NCI-H2171 (cell line): Measurements from ENCODE around the gene CDC42EP5.
"Not testable (repeated sequence)": the region's sequence is repeated elsewhere in the genome, so short reads cannot be mapped to it uniquely, and the experiment has no call there.

ENCODE experiments used
- DNase-seq: peaks from one replicate; lab custom pipeline; 2025; lab: John Stamatoyannopoulos, UW

CDC42EP5 gene

GRCh38 chr19:54448040-54448773, 24.9 kb downstream of the CDC42EP5 start:
- DNase-seq = no peak

DNA sequence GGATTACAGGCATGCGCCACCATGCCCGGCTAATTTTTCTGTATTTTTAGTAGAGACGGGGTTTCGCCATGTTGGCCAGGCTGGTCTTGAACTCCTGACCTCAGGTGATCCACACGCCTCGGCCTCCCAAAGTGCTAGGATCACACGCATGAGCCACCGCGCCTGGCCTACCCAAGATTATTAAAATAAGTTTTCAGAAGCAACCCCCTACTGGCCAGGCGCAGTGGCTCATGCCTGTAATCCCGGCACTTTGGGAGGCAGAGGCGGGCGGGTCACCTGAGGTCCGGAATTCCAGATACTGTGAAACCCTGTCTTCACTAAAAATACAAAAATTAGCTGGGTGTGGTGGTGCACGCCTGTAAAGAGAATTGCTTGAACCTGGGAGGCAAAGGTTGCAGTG, 26.7 kb downstream of the CDC42EP5 start:
- not testable (repeated sequence) for DNase-seq

DNA sequence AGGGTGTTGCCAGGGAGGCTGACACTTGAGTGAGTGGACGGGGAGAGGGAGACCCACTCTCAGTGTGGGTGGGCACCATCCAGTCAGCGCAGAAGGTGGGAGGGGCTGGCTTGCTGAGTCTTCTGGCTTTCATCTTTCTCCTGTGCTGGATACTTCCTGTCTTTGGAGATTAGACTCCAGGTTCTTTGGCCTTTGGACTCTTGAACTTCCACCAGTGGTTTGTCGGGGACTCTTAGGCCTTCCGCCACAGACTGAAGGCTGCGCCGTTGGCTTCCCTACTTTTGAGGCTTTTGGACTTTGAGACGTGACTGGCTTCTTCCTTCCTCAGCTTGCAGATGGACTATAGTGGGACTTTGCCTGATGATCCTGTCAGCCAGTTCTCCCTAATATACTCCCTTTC, 28.4 kb downstream of the CDC42EP5 start:
- no peak for DNase-seq

DNA sequence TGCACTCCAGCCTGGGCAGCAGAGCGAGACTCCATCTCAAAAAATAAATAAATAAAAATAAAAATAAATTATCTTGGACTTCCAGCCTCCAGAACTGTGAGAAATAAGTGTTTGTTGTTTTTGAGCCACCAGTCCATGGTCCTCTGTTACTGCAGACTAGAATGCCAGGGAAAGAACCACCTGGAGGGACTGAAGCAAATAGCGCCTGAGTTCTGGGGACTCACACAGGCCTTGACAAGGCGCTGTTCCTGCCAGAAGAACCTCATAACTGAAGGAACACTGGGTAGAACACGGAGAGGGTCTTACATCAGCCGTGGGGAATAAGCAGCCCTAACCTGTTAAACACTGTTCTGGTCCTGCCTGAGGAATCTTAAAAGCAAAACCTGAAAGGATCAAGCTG, 32.5 kb downstream of the CDC42EP5 start:
- no peak for DNase-seq

- DNase-seq = peak; percentile 37
Observed at GRCh38 chr19:54439174-54439851, 33.8 kb downstream of the CDC42EP5 start.

- DNase-seq = no peak
Observed at GRCh38 chr19:54436628-54437252, 36.4 kb downstream of the CDC42EP5 start.

- DNase-seq = no peak
Observed at GRCh38 chr19:54436031-54436523, 37.0 kb downstream of the CDC42EP5 start.

DNA sequence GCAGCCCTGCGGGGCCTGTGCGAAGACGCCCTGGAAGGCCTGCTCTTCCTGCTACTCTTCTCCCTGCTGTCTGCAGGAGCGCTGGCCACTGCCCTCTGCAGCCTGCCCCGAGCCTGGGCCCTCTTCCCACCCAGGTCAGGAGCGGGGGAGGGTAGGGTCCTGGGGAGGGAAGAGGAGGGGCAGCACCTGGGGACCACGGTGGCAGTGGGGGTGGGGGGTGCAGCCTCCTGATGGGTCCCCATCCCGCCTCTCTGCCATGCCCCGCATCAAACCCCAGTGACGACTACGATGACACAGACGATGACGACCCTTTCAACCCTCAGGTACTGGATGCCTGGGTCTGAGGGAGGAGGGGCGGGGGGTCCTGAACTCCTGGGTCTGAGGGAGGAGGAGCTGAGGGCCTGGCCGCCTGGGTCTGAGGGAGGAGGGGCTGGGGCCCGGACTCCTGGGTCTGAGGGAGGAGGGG, 37.5 kb downstream of the CDC42EP5 start:
- no peak for DNase-seq

- peak; percentile 14 for DNase-seq
Observed at GRCh38 chr19:54434873-54435214, 38.3 kb downstream of the CDC42EP5 start.

DNA sequence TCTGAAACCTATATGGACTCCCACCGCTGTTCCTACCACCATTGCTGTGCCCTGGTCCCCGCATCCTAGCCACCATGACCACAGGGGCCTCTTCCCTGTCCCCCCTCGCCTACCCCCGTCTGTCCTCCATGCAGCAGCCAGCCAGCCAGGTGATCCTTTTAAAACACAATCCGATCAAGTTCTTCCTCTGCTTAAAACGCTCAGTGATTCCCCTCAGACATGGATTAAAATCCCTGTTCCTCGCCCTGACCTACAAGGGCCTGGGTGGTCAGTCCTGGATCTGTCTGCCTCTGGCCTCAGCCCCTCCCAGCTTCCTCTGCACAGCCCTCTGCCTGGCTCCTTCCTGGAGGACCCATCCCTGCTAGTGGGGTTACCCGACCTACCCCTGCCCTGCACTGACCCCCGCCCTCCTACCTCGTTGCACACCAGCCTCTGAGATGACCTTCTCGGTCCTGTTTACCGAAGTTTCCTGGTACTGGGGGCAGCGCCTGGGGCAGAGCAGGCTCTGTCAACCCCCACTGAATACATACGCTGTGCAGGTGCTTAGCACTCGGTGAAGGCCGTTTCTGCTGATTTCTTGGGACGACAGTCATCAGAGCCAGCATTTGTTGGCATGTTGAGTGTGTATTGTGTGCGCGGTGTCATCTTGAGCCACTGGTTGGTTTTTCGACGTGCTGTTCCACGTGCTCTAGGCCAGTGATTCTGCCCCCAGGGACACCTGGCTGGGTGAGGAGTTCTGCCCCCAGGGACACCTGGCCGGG, 38.8 kb downstream of the CDC42EP5 start:
- DNase-seq = no peak

DNA sequence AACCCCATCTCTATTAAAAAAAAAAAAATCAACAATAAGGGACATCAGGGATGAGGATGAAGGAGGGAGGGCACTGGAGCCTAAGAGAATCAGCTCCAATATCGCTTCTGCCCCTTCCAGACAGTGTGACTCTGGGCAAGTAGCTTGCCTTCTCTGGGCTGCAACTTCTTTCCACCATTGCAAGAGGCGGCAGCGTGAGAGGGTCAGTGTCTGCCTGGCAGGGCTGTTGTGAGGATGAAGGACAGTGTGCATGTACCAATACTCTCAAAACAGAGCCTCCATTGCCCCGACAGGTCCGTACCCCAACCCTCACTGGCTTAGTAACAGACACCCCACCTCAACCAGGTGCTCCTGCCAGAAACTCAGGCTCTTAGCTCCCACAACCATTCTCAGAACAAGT, 39.4 kb downstream of the CDC42EP5 start:
- DNase-seq = no peak

DNA sequence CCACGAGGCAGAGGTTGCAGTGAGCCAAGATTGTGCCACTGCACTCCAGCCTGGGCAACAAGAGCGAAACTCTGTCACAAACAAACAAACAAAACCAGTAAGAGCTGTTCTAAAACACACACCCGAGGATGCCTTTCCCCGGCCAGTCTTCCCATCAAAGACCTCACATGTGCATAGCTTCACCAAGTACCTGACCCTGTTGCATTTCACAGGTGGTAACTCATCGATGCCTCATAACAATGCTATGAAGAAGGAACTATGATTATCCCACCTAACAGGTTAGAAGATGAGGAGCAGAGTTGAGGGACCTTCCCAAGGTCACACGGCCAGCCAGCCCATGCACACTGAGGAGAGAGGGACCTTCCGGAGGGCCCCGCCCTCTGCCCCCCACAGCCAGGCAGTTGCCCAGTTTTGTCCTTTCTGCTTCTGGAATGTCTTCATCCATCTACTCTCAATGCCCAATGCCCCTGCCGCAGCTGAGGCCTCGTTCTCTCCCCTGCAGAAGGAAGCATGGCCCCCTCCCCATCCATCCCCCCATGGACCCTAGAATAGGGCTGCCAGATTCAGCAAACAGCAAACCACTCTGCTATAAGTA, 40.9 kb downstream of the CDC42EP5 start:
- no peak for DNase-seq

GRCh38 chr19:54431255-54431838, 41.7 kb downstream of the CDC42EP5 start:
- DNase-seq = no peak

GRCh38 chr19:54430306-54431254, 42.5 kb downstream of the CDC42EP5 start:
- DNase-seq = no peak

DNA sequence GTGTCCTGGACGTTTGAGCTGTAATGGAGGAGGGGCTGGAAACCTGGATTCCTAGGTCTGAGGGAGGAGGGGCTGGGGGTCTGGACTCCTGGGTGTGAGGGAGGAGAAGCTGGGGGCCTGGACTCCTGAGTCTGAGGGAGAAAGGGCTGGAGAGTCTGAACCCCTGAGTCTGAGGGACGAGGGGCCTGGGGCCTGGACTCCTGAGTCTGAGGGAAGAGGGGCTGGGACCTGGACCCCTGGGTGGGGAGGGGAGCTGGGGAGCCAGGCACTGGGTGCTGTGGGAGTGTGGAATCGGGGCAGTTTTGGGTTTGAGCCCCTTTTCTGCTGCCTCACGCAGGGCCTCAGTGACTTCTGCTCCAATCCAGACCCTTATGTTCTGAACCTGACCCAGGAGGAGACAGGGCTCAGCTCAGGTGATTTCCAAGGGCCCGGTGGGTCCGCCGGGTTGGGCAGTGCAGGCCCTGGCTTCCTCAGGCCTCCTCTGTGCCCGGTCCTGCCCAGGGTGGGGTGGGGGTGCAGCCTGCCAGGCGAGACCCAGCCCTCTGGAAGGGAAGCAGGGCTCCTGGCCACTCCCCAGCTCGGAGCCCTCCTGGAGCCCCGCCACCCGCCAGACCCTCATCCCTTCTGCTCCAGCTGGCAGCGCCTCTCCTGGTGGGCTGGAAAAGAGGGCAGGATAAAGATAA, 43.4 kb downstream of the CDC42EP5 start:
- no peak for DNase-seq

GRCh38 chr19:54429176-54429495, 44.0 kb downstream of the CDC42EP5 start:
- DNase-seq = no peak

DNA sequence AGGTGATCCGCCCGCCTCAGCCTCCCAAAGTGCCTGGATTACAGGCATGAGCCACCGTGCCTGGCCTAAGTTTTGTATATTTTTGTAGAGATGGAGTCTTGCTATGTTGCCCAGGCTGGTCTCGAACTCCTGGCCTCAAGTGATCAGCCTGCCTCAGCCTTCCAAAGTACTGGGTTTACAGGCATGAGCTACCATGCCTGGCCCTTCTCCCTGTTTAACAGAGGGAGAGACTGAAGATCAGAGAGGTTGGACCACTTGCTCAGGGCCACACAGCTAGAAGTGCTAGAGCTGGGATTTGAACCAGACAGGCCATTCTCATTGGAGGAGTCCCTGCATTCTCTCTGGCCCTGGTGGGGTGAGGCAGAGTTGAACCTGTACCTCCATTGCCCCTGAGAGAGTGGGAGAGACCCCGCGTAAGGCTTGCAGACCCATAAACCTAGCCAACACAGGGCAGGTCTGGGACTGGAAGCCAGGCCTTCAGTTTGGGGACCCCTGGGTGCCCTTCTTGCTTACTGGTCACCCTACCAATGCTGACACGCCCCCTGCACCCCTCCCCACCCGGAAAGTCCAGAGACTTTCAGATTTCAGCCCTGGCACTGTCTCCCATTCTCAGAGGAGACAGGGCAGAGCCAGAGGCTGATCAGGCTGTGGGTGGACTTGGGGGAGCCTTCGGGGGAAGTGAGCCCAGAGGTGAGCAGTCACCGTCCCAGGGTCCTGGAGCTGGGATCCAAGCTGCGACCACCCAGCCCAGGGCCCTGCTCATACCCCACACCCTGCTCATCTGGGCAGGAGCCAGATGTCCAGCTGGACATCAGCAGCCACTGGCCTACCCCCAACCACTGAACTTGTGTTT, 44.5 kb downstream of the CDC42EP5 start:
- DNase-seq = no peak

GRCh38 chr19:54427586-54427985, 45.5 kb downstream of the CDC42EP5 start:
- no peak for DNase-seq
